Uterus (tissue), 4 donors: ENCODE measurements around the gene ULK4. TPM values are rescaled to one million over a fixed set of nuclear protein-coding genes. Genes with fewer than 3 reads are reported as not detected.

Experiments
- DNase-seq, 2 donors: peaks; one replicate each; pipeline ENCODE4 v3.0.0-alpha.2; 2019 to 2020
- H3K27ac ChIP-seq, 2 donors: fragments of 200-600 bp; sonication (generic); 1 replicate in 1 of 2; 2 replicates in 1 of 2; pipeline ENCODE4 v1.5.1; 2016 to 2018
- H3K27me3 ChIP-seq, 2 donors: fragments of 200-600 bp; sonication (generic); one replicate each; pipeline ENCODE4 v1.5.1; 2018 to 2019; ENCODE audit warnings: control low read depth in 1 of 2
- H3K36me3 ChIP-seq, 2 donors: fragments of 200-600 bp; sonication (generic); one replicate each; pipeline ENCODE4 v1.5.1; 2019; ENCODE audit warnings: control low read depth in 1 of 2
- H3K4me1 ChIP-seq, 2 donors: fragments of 200-600 bp; sonication (generic); one replicate each; pipeline ENCODE4 v1.5.1; 2018 to 2019; ENCODE audit warnings: control low read depth in 1 of 2
- H3K4me3 ChIP-seq, 2 donors: fragments of 200-600 bp; sonication (generic); 1 replicate in 1 of 2; 2 replicates in 1 of 2; pipeline ENCODE4 v1.5.1; 2018 to 2019; ENCODE audit warnings: mild to moderate bottlenecking in 1 of 2
- H3K9me3 ChIP-seq, 2 donors: fragments of 200-600 bp; sonication (generic); one replicate each; pipeline ENCODE4 v1.5.1; 2019; ENCODE audit warnings: control low read depth in 1 of 2
- POLR2A ChIP-seq, 2 donors: fragments of 450-650 bp; IDR thresholded peaks; one replicate each; pipeline ENCODE4 v1.6.1; 2016; ENCODE audit warnings: antibody characterized with exemption in 2 of 2, mild to moderate bottlenecking in 1 of 2, moderate library complexity in 1 of 2
- intact Hi-C: fragments of 100-400 bp; cut with DNase I; formaldehyde crosslinking; loops from one replicate; pipeline ENCODE4 v1.15.1; 2023; ENCODE audit warnings: low total_unique reads
- total RNA-seq, 4 donors: library from RNA; depleted of rRNA in 3 of 4; stranded (reverse); fragments of >200 nt in 3 of 4; gene quantifications; one replicate each; pipeline versions ENCODE4 v1.1.0 to v1.2.4, GENCODE V29; 2014 to 2023
- TF ChIP-seq, protein P1 (sequence below), 4 experiments: fragments of 200-600 bp in 2 of 4; fragments of 450-650 bp in 2 of 4; sonication (generic) in 2 of 4; IDR thresholded peaks; one replicate each; pipeline ENCODE4 v1.5.1; 2016 to 2019; ENCODE audit warnings: antibody characterized with exemption in 4 of 4, mild to moderate bottlenecking in 2 of 4, moderate library complexity in 1 of 4
- donor health status: DM: yes; HTN: yes; CAD: no.

The ULK4 gene
- total RNA-seq, 4 donors from 2014 or later = 8.7 to 118 (median 26.1) TPM

- intact Hi-C loops = no loop called here
- no peak for TF ChIP-seq POLR2A (IDR thresholded peaks at IDR 0.05)
- TF ChIP-seq, protein P1, sequence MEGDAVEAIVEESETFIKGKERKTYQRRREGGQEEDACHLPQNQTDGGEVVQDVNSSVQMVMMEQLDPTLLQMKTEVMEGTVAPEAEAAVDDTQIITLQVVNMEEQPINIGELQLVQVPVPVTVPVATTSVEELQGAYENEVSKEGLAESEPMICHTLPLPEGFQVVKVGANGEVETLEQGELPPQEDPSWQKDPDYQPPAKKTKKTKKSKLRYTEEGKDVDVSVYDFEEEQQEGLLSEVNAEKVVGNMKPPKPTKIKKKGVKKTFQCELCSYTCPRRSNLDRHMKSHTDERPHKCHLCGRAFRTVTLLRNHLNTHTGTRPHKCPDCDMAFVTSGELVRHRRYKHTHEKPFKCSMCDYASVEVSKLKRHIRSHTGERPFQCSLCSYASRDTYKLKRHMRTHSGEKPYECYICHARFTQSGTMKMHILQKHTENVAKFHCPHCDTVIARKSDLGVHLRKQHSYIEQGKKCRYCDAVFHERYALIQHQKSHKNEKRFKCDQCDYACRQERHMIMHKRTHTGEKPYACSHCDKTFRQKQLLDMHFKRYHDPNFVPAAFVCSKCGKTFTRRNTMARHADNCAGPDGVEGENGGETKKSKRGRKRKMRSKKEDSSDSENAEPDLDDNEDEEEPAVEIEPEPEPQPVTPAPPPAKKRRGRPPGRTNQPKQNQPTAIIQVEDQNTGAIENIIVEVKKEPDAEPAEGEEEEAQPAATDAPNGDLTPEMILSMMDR (IDR thresholded peaks at IDR 0.05) = no peak
These were observed 542.8 kb downstream of the ULK4 start for GRCh38 chr3:41418961-41419691.

GRCh38 chr3:41417574-41417973 lies 544.3 kb downstream of the ULK4 start:
- Histone ChIP-seq H3K27me3 (no peaks in the 10 kb centered on the region), H3K27ac (no peak overlapping the region), H3K4me1 (no peaks in the 10 kb centered on the region), H3K4me3 (no peak overlapping the region), H3K9me3 (no peaks in the 10 kb centered on the region), H3K36me3 (no peaks in the 10 kb centered on the region)
- no peak for TF ChIP-seq POLR2A (IDR thresholded peaks at IDR 0.05)
- TF ChIP-seq, protein P1 (IDR thresholded peaks at IDR 0.05) = no peak
- DNase-seq = no peak
- intact Hi-C loops = no loop called here

More at GRCh38 chr3:41418961-41419691, 542.8 kb downstream of the ULK4 start:
- no peak overlapping the region for H3K27ac ChIP-seq
- no peaks in the 10 kb centered on the region for H3K9me3 ChIP-seq
- no peaks in the 10 kb centered on the region for H3K4me1 ChIP-seq
- no peak for DNase-seq
- no peak overlapping the region for H3K4me3 ChIP-seq
- H3K27me3 ChIP-seq = no peaks in the 10 kb centered on the region
- no peaks in the 10 kb centered on the region for H3K36me3 ChIP-seq

DNA sequence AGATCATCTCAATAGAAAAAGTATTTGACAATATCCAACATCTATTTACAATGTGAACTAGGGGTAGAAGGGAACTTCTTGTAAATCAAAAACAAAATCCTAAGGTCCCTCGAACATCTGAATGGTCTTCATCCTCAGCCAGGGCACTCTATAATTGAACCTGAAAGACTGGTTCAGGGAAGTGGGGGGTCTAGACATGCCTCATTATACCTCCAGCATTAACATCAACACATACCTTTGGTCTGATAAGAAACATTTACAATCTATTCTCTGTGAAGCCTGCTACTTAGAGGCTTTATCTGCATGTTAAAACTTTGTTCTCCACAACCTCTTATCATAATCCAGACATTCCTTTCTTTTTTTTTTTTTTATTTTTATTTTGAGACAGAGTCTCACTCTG lies 550.8 kb downstream of the ULK4 start:
- Histone ChIP-seq H3K9me3 (no peaks in the 10 kb centered on the region), H3K27ac (no peak overlapping the region), H3K4me1 (no peaks in the 10 kb centered on the region), H3K4me3 (no peak overlapping the region), H3K36me3 (no peaks in the 10 kb centered on the region), H3K27me3 (no peaks in the 10 kb centered on the region)
- DNase-seq = no peak
- TF ChIP-seq, protein P1 (IDR thresholded peaks at IDR 0.05) = no peak
- intact Hi-C loops = no loop called here

- Histone ChIP-seq H3K27me3 (no peaks in the 10 kb centered on the region), H3K36me3 (no peaks in the 10 kb centered on the region), H3K27ac (no peak overlapping the region), H3K4me1 (no peaks in the 10 kb centered on the region), H3K9me3 (no peaks in the 10 kb centered on the region), H3K4me3 (no peak overlapping the region)
- TF ChIP-seq, protein P1 (IDR thresholded peaks at IDR 0.05) = no peak
- TF ChIP-seq POLR2A (IDR thresholded peaks at IDR 0.05) = no peak
- intact Hi-C loops = no loop called here
- no peak for DNase-seq
These were observed 556.4 kb downstream of the ULK4 start for GRCh38 chr3:41405466-41405865.

- TF ChIP-seq, protein P1 (IDR thresholded peaks at IDR 0.05) = no peak
- no peak for TF ChIP-seq POLR2A (IDR thresholded peaks at IDR 0.05)
- Histone ChIP-seq H3K4me1 (no peaks in the 10 kb centered on the region), H3K36me3 (no peaks in the 10 kb centered on the region), H3K9me3 (no peaks in the 10 kb centered on the region), H3K27ac (no peak overlapping the region), H3K4me3 (no peak overlapping the region), H3K27me3 (no peaks in the 10 kb centered on the region)
- intact Hi-C loops = no loop called here
- no peak for DNase-seq
These were observed 557.3 kb downstream of the ULK4 start for GRCh38 chr3:41404582-41404981.
